Ammon's horn (tissue), 1 donor: ENCODE data around the gene APP.
A peak's percentile ranks its signal among the peaks of the same experiment; 100 is the strongest.

Experiments
- DNase-seq: peaks from one replicate; pipeline ENCODE4 v3.0.0-alpha.2; 2016; ENCODE audit warnings: low spot score

The APP gene

DNA sequence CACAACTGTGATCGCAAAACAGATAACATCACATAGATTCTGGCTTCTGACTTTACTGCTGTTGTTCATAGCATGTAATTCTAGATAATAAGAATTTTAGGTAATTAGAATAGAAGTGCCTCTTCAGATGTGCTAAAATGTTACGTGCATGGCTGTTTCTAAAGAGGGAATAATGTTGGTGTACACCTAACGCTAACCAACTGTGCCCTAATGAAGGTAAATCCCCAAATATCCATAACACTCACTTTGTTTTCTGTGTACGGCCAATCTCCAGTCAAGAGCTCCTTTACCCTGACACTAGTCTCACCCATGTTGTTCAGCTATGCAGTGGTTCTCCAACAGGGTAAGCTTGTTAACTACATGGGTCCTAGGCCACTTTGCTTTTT is 44.4 kb downstream of the APP start:
- DNase-seq, result no peak

DNA sequence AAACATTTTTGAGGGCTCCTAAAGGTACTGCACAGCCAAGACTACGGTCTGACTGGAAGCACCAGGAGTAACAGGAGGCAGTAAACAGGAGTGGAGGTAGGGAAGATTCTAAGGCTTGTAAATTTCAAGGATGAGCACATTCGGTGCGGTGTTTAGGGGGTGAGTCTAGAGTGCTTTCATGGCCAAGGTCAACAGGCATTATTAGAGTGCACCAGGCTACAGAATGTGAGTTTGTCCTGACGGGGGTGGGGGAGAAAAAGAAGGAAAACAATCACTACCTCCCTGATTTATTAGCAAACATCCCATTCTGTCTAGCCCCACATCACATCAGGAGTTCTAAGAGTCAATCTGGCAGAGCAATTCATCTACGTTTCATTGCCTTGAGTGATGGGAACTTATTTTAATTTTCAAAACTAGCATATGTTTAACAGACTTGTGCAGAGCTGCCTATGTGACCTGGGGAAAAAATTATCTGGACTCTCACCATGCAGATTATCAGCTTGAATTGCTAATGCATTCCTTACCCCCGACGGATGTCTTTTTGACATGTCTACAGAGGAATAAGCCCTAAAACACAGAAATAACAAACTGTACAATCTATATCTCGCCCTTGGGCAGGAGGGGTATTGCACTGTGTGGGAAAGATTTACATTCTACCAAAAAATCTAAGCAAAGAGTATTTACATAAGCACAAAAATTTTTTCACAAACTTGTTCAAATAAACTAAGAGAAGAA is 45.0 kb downstream of the APP start:
- no peak for DNase-seq

DNA sequence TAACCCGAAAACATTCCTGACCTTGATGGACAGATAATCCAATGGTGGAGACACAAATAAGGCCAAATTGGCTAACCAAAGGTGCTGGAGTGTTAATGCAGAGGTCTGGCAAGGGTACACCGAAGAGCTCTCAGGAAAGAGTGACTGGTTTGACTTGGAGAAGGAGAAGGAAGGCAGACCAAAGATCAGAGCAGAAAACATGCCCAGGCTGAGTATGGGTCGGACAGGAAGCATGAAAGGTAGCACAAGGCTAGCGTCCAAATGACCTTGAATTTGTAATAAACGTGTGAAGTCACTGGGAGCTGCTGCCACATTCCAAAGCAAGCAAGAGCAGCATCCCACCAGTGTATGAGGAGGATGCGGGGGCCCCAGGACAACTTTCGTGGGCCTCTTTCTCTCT is 45.7 kb downstream of the APP start:
- no peak for DNase-seq

DNA sequence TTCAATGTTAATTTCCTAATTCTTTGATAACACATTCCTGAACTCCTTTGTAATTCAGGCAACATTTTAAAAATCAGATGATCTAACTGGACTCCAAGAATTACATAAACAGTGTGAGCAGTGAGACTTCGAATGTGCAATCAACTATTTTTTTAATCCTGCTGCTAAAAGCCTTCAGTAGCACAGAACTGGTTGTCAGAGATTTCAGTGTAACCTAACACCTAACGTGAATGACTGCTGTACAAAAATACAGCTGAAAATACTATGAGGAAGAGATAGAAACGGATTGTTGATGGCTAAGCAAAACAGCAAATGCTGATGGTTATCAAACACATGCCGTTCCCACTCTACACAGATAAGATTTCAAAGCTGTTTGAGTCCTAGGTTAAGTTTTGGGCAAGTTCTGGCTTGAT is 46.1 kb downstream of the APP start:
- DNase-seq, result no peak

DNA sequence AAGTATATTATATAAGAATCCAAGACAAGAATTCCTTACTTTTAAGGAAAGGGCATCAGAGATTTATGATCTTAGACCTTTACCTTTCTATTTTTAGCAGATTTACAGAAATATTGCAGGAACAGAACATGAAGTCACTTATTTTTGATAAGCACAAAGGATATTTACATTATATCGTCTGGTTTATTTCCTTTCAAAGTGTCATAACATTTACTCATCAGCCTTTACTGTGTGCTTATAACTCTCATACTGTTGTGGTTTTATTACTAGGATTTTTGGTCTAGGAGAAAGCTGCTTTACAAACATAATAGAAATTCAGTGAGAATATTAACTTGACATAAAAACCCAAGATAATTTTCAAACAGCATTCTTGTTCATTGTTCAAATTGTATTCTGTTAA is 47.6 kb downstream of the APP start:
- DNase-seq, result no peak

DNA sequence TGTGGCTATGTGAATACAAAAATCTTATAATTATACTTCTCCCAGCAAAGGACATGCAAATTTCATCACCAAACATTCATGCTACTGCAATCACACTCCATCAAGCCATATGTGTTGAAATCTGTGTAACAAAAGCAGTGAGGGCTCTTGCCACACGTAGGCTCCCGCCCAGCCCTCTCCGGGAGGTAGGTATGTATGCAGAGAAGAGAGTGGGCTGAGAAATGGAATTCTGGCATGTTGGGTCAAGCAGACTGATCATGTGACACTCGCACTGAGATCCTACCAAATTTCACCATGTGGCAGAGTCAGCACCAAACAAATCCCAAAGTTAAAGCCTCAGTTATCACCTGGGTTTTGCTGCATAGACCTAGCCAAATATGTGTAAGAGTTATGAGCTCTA is 49.7 kb downstream of the APP start:
- no peak for DNase-seq

DNA sequence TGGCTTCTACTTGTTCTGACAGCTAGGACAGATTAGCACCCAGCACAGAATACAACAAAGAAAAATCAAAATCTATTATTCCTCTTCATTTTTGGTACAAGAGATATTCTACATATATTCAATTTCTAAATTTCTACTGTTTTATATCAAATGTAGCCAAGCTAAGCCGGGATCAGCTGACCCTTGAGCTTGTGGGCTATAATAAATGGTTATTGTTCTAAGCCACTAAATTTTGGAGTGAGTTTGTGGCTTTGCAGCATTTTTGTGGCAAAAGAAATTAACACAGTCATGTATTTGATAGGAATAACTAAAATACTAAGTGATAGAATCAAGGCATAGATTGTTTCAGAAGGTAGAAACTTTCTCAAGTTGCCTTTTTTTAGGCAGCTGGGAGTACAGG is 50.7 kb downstream of the APP start:
- no peak for DNase-seq

DNA sequence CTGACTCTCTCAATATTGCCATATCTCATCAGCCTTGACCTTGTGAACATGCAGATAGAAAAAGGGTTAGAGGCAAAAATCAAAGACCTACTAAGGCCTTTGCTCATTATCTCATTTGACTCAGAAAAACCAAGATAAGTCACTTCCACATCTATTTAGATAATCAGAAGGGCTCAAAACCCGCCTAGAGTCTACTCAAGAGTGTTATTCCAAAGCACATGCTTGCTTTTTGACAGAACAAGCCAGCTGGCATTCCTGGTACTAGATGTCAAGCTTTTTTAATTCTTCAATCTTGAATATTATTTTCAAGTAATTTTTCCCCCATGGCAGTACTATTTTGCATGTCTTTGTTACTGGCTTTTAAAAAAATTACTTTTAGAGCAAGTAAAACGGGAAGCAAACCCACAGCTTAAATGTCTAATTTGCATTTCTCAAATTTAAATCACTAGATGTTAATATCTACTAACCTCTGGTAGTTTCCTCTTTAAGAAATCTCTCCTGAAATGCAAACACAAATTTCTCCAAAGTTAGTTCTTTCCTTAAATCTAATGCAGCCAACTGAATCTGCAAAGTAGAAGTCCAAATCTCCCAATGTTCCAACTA is 51.5 kb downstream of the APP start:
- no peak for DNase-seq

DNA sequence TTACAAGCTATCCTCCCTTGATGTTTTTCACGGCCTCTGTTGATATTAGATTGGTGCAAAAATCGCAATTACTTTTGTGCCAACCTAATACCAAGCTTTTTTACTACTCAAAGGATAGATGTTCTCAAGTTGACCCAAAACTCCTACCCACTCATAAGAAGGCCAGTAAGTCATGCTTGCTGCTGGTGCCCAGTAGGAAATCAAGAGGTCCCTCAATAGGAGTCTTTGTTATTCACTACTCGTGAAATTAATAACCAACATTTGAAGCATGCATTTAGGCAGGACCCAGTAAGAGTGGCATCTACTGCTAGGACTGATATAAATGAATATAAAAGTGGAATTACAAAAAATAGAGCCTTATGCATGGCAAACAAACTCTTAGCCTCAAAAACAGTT is 52.6 kb downstream of the APP start:
- DNase-seq, result no peak

DNA sequence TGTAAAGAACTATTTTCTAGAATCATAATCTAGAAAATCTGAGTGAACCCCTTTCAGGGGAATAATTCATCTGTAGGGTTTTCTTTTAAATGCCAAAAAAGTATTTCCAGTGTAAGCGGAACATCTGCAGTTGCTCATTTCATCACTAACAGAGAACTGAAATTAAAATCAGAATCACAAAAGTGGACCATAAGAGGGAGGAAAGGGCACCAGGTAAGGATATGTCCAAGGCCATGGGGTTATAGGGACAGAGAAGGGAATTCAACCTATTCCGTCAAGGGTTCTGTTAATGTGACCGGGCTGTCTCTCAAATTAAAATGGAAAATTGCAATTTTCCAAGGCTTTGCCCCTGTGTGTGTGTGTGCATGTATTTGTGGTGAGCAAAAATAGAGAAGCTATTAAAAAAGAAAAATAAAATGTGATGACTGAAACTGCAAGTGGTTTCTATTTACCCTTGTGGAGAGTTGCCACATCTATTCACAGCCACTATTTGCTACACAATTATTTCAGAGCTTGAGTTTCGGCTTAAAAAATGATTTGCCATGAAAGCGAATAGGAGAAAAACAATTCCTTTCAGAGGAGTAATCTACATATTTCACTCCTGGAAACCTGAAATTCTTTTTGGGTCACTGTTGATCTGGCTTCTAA is 53.1 kb downstream of the APP start:
- no peak for DNase-seq

DNA sequence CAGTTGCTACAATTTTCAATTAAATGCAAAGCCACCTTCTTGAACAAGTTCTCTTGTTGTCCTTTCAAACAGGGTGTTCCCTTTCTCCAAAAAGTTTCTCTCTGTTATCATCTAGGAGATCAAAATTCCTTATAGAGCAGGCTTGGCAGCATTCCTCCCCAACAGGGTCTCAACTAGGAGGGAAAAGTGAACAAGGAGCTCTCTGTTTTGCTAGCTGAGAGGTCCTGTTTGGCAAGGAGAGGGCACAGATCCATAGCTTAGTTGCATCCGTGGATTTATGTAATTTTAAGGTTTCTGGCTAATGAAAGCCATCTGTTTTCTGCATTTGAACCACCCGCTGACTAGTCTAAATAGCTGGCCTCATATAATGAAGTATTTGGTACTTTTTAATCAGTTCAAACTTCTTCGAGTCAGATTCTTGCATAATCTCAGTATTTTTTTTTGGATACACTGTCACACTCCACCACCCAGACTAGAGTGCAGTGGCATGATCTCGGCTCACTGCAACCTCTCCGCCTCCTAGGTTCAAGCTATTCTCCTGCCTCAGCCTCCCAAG is 54.0 kb downstream of the APP start:
- DNase-seq, result no peak

DNA sequence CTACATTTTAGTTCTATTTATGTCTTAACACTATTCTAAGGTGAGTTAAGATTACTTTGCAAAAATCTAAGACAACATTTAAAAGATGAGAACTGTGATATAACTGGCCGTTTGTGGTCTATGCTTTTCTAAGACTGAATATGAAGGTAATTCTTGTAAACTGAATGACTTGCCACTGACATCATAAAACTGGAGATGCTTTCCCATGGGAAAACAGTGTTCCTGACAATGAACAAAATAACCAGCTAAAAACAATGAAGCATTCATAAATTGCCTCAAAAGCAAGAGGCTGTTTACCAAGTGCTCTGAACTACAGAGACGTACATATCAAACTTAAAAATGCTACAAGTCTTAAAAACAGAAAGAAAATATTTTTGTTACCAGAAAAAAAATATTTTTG is 54.7 kb downstream of the APP start:
- peak; percentile 76 for DNase-seq

DNA sequence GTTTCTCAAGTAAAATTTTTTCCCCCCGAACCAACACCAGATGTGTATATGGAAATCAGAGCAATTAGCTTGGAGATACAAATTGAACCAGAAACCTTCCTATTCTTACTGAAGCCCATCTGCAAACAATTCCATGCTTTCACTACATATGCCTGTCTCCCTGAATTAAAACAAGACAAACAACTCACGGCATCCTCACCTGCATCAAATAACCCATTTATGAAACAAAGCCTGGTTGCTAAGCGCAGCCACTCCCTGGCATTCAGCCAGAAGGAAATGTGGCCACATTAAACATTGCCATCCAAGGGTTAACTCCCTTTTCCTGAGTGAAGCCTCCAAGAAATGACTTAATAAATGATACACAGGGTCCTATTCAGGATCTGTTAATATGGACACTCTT is 55.3 kb downstream of the APP start:
- DNase-seq, result no peak

DNA sequence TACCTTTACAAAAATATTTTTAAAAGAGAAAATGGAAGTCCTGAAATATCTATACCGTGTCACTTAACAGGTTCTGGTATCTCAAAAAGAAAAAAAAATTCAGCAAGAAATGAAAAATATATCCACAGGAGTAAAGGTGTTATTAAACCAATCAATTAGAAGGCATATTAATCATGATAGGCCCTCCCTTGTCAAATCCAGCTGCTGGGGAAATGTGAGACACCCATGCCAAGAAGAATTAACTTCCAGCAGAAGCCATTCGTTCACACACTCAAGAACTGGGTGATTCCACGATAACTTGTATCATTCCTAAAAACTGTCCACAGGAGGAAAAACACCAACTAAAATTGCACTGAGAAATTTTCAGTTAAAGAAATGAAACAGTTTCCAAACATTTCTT is 57.6 kb downstream of the APP start:
- no peak for DNase-seq

DNA sequence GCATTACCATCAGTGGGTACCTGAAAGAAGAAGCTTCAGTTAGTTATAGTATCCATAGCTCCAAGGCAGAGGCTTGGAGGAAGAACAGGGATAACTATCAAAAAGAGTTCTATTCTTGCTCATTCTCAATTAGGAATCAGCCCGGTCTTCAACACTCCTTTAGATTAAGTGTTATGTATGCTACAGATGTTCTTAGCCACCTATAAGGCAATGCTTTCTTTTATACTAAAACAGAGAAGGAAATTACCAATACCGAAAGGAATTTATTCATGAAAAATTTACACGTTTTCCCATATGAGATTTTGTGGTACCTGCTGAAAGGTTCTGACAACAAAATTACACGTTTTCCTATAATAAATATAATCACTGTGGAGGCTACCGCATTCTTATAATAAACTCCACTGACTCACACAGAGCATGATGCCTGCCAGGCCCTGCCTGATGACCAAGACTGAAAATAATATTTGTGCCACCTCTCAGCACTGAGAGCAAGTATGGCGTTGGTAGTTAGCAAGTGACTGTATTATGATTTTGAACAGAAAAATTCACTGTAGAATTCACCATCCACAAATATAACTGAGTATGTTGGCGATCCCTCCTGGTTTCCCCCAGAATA is 58.3 kb downstream of the APP start:
- DNase-seq, result no peak

DNA sequence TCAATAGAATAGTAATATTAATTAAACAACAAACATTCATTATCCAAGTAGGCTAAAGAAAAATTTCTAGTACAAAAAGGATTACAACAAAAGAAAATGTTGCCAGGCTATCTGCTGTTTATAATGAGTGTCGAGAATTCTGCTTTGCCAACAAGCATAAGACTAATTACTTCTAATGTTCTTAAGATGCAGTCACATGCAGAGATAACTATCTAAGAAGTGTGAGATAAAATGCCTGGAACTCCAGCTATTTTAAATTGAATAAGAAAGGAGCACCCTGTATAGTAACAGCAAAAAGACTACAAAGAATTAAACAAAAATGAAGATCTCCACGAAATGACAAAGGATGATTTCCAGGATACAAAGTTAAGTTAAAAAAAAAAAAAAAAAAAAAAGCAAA is 59.9 kb downstream of the APP start:
- no peak for DNase-seq

DNA sequence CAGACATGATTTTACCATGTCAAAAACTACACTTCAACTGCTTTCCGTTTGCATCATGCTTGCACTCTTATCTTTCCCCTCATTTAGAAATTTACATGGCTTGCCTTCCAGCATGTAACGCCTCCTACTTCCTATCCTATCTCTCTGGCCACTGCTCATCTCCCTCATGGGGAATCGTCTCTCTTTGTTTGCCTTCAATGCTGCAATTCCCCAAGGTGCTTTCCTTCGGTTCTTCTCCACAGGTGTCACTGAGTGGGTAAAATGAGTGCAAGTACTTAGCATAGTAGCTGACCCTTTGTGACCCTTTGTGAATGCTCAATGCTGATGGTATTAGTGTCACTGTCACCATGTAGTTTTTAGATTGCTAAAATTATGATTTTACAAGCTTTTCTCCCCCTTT is 63.1 kb downstream of the APP start:
- DNase-seq, result no peak

DNA sequence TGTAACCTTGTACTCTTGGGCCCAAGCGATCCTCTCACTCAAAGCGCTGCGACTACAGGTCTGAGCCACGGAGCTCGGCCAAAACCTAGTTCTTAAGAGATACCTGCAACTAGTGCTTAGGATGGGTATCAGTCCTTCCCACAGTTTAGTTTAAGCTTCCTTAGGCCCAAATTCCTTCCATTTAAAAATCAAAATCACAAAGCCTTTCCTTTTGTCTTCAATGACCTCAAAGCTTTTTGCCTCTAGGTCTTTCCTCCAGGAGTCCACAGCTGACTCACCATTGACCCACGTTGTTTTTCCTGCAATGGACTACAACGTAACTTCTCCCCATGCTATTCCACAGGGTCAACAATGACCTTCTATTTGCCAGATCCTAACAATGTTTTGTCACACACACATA is 64.0 kb downstream of the APP start:
- DNase-seq, result no peak

DNA sequence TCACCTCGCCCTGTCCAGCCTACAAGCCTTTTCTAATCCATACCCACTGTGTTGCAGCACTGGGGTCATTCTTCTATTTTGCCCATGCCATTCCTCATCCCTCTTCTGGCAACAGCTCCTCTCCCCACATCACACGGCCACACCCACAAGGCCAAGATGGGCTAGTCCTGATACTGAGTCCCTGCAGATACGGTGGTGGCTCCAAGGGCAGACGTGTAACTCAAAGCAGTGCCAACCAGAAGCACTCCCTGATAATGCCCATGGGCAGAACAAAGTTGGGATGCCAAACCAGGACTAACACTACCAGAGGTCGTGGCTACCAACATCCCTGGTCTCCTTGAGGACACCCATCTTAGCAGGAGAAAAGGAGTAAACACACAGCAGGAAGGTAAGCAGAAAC is 64.8 kb downstream of the APP start:
- no peak for DNase-seq

DNA sequence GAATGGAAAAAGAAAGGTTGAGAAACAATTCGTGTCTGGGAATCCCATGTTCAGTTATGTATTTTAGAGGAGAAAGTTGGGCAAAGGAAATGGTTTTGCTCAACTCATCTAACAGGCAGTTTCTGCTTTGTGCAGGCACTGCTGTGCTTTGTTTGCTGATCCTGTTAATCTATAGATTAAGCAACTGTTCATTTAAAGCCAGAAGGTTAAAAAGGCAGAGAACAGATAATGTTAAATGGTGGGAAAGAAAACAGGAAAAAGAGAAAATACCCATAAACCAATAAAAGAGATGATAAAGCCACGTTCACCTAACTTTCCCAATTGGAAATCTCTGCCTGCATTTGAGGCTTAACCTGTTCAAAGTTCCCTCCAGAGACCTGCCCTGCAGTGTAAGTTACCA is 70.0 kb downstream of the APP start:
- no peak for DNase-seq

DNA sequence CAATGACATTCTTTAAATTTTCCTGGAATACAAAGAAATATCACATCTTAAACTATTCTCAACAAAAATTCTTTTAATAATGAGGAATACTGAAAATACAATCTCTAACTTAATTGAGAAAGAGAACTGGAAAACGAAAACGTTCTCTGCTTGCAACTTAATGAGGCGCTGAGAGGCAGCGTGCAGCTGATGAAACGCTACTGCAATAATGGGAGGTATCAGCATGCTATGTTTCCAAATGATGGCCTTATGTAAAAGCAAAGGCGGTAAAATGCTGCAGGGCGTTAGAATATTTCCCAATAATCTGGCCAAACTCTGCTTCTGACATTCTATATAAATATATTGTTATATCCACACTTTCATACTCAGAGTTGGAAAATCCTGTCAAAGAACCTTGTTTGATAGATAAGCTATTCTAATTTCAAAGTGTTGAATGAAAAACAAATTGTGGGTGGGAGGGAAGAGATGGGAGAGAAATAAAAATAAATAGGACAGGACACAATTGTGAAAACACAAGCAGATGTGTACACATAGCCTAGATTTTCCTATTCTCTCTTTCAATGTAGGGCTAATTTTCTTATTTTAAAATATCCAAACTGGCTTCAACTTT is 70.9 kb downstream of the APP start:
- DNase-seq, result peak; percentile 58

DNA sequence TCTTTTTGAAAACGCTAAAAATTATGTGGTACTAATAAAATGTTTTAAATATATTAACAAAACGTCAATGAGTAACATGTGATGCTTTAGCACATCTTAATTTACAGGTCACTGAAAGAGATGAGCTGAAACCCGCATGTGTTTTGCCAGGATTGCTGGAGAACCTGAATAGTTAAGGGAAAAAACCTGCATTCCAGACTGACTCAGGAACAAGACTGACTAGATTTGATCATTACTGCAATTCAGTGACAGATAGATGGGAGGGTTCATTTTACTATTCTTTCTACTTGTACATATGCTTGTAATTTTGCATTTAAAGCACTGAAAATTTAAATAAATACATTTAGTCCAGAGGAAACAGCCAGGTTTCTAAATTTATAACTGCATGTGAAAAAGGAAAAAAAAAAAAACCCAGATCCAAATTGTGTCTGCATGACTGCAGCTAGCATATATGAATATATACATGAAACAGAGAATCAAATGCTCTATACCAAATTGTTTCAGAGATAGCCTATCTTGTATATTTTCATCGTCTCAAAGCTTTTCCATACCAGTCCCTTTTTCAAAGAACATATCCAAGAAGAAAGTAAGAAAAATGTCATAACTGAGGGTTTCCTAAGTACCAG is 71.7 kb downstream of the APP start:
- no peak for DNase-seq
